Loucy (cell line): ENCODE data around the gene RNU6-9.

ENCODE experiments used
- H2AFZ ChIP-seq: fragments of 200-600 bp; sonication (generic); 2 replicates; pipeline ENCODE4 v1.6.0; 2016; ENCODE audit warnings: antibody characterized with exemption, mild to moderate bottlenecking, low read length, moderate library complexity
- H3F3A ChIP-seq: fragments of 200-600 bp; 2 replicates; pipeline ENCODE4 v1.6.0; 2016; ENCODE audit warnings: antibody characterized with exemption, low read depth, mild to moderate bottlenecking
- H3K27me3 ChIP-seq: fragments of 200-600 bp; sonication (generic); 2 replicates; pipeline ENCODE4 v1.6.1; 2014; ENCODE audit warnings: low read length, mild to moderate bottlenecking; ENCODE audit not compliant: insufficient read depth, poor library complexity, severe bottlenecking
- H3K36me3 ChIP-seq: fragments of 200-600 bp; sonication (generic); 2 replicates; pipeline ENCODE4 v1.6.1; 2016; ENCODE audit warnings: low read length; ENCODE audit not compliant: insufficient read depth
- H3K4me1 ChIP-seq: fragments of 200-600 bp; sonication (generic); 2 replicates; pipeline ENCODE4 v1.5.1; 2014; ENCODE audit warnings: low read length, mild to moderate bottlenecking; ENCODE audit not compliant: insufficient read depth, poor library complexity, severe bottlenecking
- H3K4me2 ChIP-seq: fragments of 200-600 bp; sonication (generic); 2 replicates; pipeline ENCODE4 v1.6.0; 2014; ENCODE audit warnings: antibody characterized with exemption, low read length, low read depth, mild to moderate bottlenecking; ENCODE audit not compliant: poor library complexity, severe bottlenecking
- H3K4me3 ChIP-seq: fragments of 200-600 bp; sonication (generic); 2 replicates; pipeline ENCODE4 v1.5.1; 2014; ENCODE audit warnings: low read length, mild to moderate bottlenecking, mixed read lengths; ENCODE audit not compliant: poor library complexity, severe bottlenecking
- H3K79me2 ChIP-seq: fragments of 200-600 bp; sonication (generic); 2 replicates; pipeline ENCODE4 v1.6.1; 2014; ENCODE audit warnings: low read length; ENCODE audit not compliant: insufficient read depth
- H3K9ac ChIP-seq: fragments of 200-600 bp; sonication (generic); 2 replicates; pipeline ENCODE4 v1.6.0; 2014; ENCODE audit warnings: mild to moderate bottlenecking, low read depth, low read length, moderate library complexity; ENCODE audit not compliant: poor library complexity, severe bottlenecking
- H3K9me2 ChIP-seq: fragments of 200-600 bp; sonication (generic); replicated peaks from 2 replicates; pipeline ENCODE4 v1.6.1; 2016; ENCODE audit warnings: low read depth, low read length, mixed read lengths
- H3K9me3 ChIP-seq: fragments of 200-600 bp; sonication (generic); 2 replicates; pipeline ENCODE4 v1.6.1; 2014; ENCODE audit warnings: mild to moderate bottlenecking, antibody characterized with exemption, low read length, low read depth; ENCODE audit not compliant: insufficient read depth
- H4K20me1 ChIP-seq: fragments of 200-600 bp; sonication (generic); 2 replicates; pipeline ENCODE4 v1.6.0; 2014; ENCODE audit warnings: antibody characterized with exemption, low read length, mild to moderate bottlenecking; ENCODE audit not compliant: insufficient read depth, poor library complexity, severe bottlenecking
- EZH2phosphoT487 ChIP-seq: fragments of 200-600 bp; IDR thresholded peaks from 2 replicates; pipeline ENCODE4 v1.6.1; 2018; ENCODE audit warnings: antibody characterized with exemption, mild to moderate bottlenecking, moderate library complexity, borderline replicate concordance
- TF ChIP-seq, protein P1 (sequence below): fragments of 200-600 bp; sonication (generic); conservative IDR thresholded peaks from 2 replicates; pipeline ENCODE4 v1.5.1; 2014; ENCODE audit warnings: mild to moderate bottlenecking, antibody characterized with exemption, low read length

RNU6-9 gene

GRCh38 chr19:879711-880438 lies 13.4 kb upstream of the RNU6-9 start:
- H2AFZ ChIP-seq: no peak overlapping the region
- no peak for TF ChIP-seq EZH2phosphoT487
- TF ChIP-seq, protein P1, sequence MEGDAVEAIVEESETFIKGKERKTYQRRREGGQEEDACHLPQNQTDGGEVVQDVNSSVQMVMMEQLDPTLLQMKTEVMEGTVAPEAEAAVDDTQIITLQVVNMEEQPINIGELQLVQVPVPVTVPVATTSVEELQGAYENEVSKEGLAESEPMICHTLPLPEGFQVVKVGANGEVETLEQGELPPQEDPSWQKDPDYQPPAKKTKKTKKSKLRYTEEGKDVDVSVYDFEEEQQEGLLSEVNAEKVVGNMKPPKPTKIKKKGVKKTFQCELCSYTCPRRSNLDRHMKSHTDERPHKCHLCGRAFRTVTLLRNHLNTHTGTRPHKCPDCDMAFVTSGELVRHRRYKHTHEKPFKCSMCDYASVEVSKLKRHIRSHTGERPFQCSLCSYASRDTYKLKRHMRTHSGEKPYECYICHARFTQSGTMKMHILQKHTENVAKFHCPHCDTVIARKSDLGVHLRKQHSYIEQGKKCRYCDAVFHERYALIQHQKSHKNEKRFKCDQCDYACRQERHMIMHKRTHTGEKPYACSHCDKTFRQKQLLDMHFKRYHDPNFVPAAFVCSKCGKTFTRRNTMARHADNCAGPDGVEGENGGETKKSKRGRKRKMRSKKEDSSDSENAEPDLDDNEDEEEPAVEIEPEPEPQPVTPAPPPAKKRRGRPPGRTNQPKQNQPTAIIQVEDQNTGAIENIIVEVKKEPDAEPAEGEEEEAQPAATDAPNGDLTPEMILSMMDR: no peak
- no peaks in the 10 kb centered on the region for H3K9me2 ChIP-seq
- H3F3A ChIP-seq: no peaks in the 10 kb centered on the region
- H3K4me1 ChIP-seq: no peaks in the 10 kb centered on the region
- H3K36me3 ChIP-seq: no peaks in the 10 kb centered on the region; the same call in 1 of the 2 replicates
- no peak overlapping the region for H3K4me2 ChIP-seq
- no peaks in the 10 kb centered on the region for H3K9me3 ChIP-seq
- H4K20me1 ChIP-seq: no peaks in the 10 kb centered on the region
- no peaks in the 10 kb centered on the region for H3K79me2 ChIP-seq
- no peak overlapping the region for H3K4me3 ChIP-seq
- no peak overlapping the region for H3K9ac ChIP-seq
- no peaks in the 10 kb centered on the region for H3K27me3 ChIP-seq

DNA sequence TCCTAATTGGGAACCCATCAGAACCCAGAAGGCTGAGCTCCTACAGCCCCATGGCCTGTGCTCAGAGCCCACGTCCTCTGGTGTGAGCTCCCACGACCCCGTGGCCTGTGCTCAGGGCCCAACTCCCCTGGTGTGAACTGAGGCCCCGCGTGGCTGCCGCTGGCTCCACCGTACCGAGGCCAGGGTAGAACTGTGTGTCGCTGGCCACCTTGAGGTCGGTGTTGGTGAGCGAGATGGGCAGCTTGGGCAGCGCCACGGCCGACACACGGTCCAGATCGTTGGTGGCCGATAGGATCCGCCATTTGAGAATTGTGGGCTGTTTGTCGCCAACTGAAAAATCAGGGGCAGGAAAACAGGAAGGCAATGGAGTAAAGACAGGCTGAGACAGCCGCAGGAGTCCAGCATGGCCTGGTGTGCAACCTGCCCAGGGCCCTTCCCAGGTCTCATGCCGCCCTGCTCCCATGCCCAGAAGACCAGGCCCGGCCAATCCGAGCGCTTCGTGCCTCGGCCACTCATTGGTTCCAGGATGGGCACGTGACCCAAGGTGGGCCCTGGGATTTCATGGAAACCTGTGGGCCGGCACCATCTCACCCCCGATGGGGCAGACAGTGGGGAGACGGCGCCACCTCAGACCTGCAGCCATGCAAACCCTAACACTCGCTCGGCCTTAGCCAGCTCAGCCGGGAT lies 11.8 kb upstream of the RNU6-9 start:
- H3K36me3 ChIP-seq: no peaks in the 10 kb centered on the region; the same call in 1 of the 2 replicates
- no peaks in the 10 kb centered on the region for H3F3A ChIP-seq
- no peaks in the 10 kb centered on the region for H3K27me3 ChIP-seq
- no peak overlapping the region for H3K4me2 ChIP-seq
- no peaks in the 10 kb centered on the region for H4K20me1 ChIP-seq
- H3K9me3 ChIP-seq: no peaks in the 10 kb centered on the region
- no peaks in the 10 kb centered on the region for H3K79me2 ChIP-seq
- H3K9me2 ChIP-seq: no peaks in the 10 kb centered on the region
- H3K4me1 ChIP-seq: no peaks in the 10 kb centered on the region
- H2AFZ ChIP-seq: no peak overlapping the region
- H3K4me3 ChIP-seq: no peak overlapping the region
- no peak for TF ChIP-seq EZH2phosphoT487
- TF ChIP-seq, protein P1: no peak
- no peak overlapping the region for H3K9ac ChIP-seq

- Histone ChIP-seq H3K4me3 (no peak overlapping the region), H3K9me2 (no peaks in the 10 kb centered on the region), H3K27me3 (no peaks in the 10 kb centered on the region), H3K79me2 (no peaks in the 10 kb centered on the region), H3K9ac (no peak overlapping the region), H3K4me1 (no peaks in the 10 kb centered on the region), H3K36me3 (no peaks in the 10 kb centered on the region; the same call in 1 of the 2 replicates), H3F3A (no peaks in the 10 kb centered on the region), H3K4me2 (no peak overlapping the region), H4K20me1 (no peaks in the 10 kb centered on the region), H2AFZ (no peak overlapping the region), H3K9me3 (no peaks in the 10 kb centered on the region)
- no peak for TF ChIP-seq EZH2phosphoT487
- TF ChIP-seq, protein P1: no peak
These were observed 10.3 kb upstream of the RNU6-9 start for GRCh38 chr19:882871-883497.
